Adrenal gland (tissue), 12 donors: ENCODE measurements around the gene CNOT11. TPM values are rescaled to one million over a fixed set of nuclear protein-coding genes. Genes with fewer than 3 reads are reported as not detected.

Experiments
- DNase-seq, 7 donors: peaks; one replicate each; pipeline ENCODE4 v3.0.0-alpha.2; 2019 to 2020
- H3K27ac ChIP-seq, 5 donors: fragments of 200-600 bp; sonication (generic) in 4 of 5; 1 replicate in 3 of 5; 2 replicates in 2 of 5; pipeline versions ENCODE4 v1.5.1 to v1.8.0; 2016 to 2020; ENCODE audit warnings: mild to moderate bottlenecking in 1 of 5
- H3K27me3 ChIP-seq: fragments of 200-600 bp; 2 replicates; pipeline ENCODE4 v1.8.0; 2021
- H3K36me3 ChIP-seq, 2 donors: fragments of 200-600 bp; replicated peaks in 1 of 2; 1 replicate in 1 of 2; 2 replicates in 1 of 2; pipeline versions ENCODE4 v1.5.1 to v1.8.0; 2018 to 2022
- H3K4me1 ChIP-seq, 2 donors: fragments of 200-600 bp; replicated peaks in 1 of 2; 1 replicate in 1 of 2; 2 replicates in 1 of 2; pipeline versions ENCODE4 v1.5.1 to v1.8.0; 2018 to 2021
- H3K4me3 ChIP-seq, 4 donors: fragments of 200-600 bp; sonication (generic) in 3 of 4; one replicate each; pipeline ENCODE4 v1.5.1; 2016 to 2018
- H3K9me3 ChIP-seq, 3 donors: fragments of 200-600 bp; sonication (generic) in 1 of 3; replicated peaks in 1 of 3; 1 replicate in 2 of 3; 2 replicates in 1 of 3; pipeline versions ENCODE4 v1.5.1 to v1.8.0; 2016 to 2021
- POLR2A ChIP-seq, 2 donors: fragments of 450-650 bp; IDR thresholded peaks; one replicate each; pipeline ENCODE4 v1.6.1; 2017; ENCODE audit warnings: antibody characterized with exemption in 2 of 2, mild to moderate bottlenecking in 2 of 2, moderate library complexity in 1 of 2
- WGBS, 4 donors: extraction: QIAGEN DNeasy Blood & Tissue Kit in 2 of 4; methylation state at CpG; one replicate each; pipeline versions ENCODE4 v1.1.5 to v1.1.7; 2013 to 2017; 5-methylcytosine and 5-hydroxymethylcytosine counted together
- intact Hi-C, 2 donors: fragments of 100-400 bp; cut with DNase I; formaldehyde crosslinking; loops; one replicate each; pipeline versions ENCODE4 v1.14.1 to v1.15.0; 2022 to 2023
- polyA plus RNA-seq, 3 donors: library from polyadenylated mRNA; stranded (reverse); fragments of 200-250 nt in 2 of 3; fragments of 350-450 nt in 1 of 3; fragmentation: Illumina TruSeq in 1 of 3; extraction: RNeasy Lipid Tissue Mini Kit (QIAGEN cat#74804) in 1 of 3; gene quantifications; one replicate each; pipeline ENCODE4 v1.2.3, GENCODE V29; 2013 to 2014
- total RNA-seq, 9 donors: library from RNA; depleted of rRNA in 4 of 9; stranded (reverse); fragments of >200 nt in 4 of 9; fragments of 120-200 nt in 1 of 9; fragmentation: NEBNext Ultra II Directional in 1 of 9; extraction: Animal tissue kit (Norgen Biotek cat#: 25700) in 1 of 9; gene quantifications; one replicate each; pipeline versions ENCODE4 v1.1.0 to v1.2.4, GENCODE V29; 2013 to 2023
- TF ChIP-seq, protein P1 (sequence below), 6 experiments: fragments of 450-650 bp in 4 of 6; fragments of 200-600 bp in 2 of 6; sonication (generic) in 1 of 6; IDR thresholded peaks; 1 replicate in 5 of 6; 2 replicates in 1 of 6; pipeline versions ENCODE4 v1.5.1 to v1.8.0; 2016 to 2021; ENCODE audit warnings: antibody characterized with exemption in 6 of 6, mild to moderate bottlenecking in 2 of 6, moderate library complexity in 1 of 6
- donor health status: healthy with polysubstance abuse.
- donor health status: Bipolar disorder and iron deficiency.
- donor health status: DM: yes; HTN: yes; CAD: no.
- donor health status: DM: no; HTN: no; CAD: no.
- donor health status: DM: no; HTN: no; CAD: no.
- donor health status: DM: yes; HTN: yes; CAD: no.

The CNOT11 gene
- total and polyA plus RNA-seq, 12 donors: 9.5 to 67.3 (median 32.6) TPM

DNA sequence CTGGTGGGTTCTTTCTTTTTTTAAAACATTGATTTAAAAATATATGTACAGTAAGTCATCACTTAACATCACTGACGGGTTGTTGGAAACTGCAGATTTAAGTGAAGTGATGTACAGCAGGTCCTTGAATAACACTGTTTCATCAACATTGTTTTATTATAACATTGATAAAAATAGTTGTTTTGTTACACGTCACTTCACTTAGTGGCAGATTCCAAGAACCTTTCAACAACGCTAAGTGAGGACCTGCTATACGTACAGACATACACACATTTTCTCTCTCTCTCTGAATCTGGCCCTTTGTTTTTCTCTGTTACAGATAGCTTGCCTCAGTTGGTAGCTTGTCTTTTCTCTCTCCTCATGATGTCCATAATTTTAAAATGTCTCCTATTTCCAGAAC, 9.5 kb downstream of the CNOT11 start:
- WGBS, 4 donors: 77 to 95% (median 94%) methylated on average over 4 of the region's 4 CpGs
- H3K36me3 ChIP-seq: peaks cover 0 to 60% of the 10 kb centered on the region in 2 donors

DNA sequence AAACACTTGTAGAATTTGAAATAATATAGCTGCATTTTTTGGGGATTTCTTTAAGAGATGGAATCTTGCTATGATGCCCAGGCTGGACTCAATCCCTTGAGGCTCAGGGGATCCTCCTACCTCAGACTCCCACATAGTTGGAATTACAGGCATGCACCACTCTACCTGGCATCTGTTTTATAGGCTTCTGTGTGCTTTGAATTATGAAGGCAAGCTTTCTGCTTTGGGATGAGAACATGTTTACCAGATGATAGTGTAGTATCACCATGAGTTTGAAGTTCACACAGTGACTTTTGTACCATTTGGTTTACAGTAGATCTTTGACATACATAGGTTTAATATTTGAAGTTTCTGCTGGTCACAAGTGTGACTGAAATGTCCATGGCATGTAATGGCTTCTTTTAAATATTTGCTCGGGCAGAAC, 10.7 kb downstream of the CNOT11 start:
- Histone ChIP-seq H3K36me3 (peaks cover 0 to 68% of the 10 kb centered on the region in 2 donors), H3K27ac (no peak overlapping the region), H3K9me3 (no peaks in the 10 kb centered on the region), H3K27me3 (no peaks in the 10 kb centered on the region), H3K4me3 (no peak overlapping the region), H3K4me1 (peaks cover 0 to 16% of the 10 kb centered on the region in 2 donors)
- WGBS, 4 donors: 88 to 97% (median 88%) methylated on average over 1 of the region's 1 CpG
- no peak for DNase-seq
- intact Hi-C loops: no loop called here
- TF ChIP-seq, protein P1, sequence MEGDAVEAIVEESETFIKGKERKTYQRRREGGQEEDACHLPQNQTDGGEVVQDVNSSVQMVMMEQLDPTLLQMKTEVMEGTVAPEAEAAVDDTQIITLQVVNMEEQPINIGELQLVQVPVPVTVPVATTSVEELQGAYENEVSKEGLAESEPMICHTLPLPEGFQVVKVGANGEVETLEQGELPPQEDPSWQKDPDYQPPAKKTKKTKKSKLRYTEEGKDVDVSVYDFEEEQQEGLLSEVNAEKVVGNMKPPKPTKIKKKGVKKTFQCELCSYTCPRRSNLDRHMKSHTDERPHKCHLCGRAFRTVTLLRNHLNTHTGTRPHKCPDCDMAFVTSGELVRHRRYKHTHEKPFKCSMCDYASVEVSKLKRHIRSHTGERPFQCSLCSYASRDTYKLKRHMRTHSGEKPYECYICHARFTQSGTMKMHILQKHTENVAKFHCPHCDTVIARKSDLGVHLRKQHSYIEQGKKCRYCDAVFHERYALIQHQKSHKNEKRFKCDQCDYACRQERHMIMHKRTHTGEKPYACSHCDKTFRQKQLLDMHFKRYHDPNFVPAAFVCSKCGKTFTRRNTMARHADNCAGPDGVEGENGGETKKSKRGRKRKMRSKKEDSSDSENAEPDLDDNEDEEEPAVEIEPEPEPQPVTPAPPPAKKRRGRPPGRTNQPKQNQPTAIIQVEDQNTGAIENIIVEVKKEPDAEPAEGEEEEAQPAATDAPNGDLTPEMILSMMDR (IDR thresholded peaks at IDR 0.05): no peak
- TF ChIP-seq POLR2A (IDR thresholded peaks at IDR 0.05): no peak

More for the DNA sequence above, 9.5 kb downstream of the CNOT11 start:
- H3K4me3 ChIP-seq: no peak overlapping the region
- intact Hi-C loops: no loop called here
- no peaks in the 10 kb centered on the region for H3K9me3 ChIP-seq
- H3K27me3 ChIP-seq: no peaks in the 10 kb centered on the region
- peaks cover 0 to 16% of the 10 kb centered on the region in 2 donors for H3K4me1 ChIP-seq
- DNase-seq: no peak
- H3K27ac ChIP-seq: no peak overlapping the region
- TF ChIP-seq, protein P1 (IDR thresholded peaks at IDR 0.05): no peak
- no peak for TF ChIP-seq POLR2A (IDR thresholded peaks at IDR 0.05)

DNA sequence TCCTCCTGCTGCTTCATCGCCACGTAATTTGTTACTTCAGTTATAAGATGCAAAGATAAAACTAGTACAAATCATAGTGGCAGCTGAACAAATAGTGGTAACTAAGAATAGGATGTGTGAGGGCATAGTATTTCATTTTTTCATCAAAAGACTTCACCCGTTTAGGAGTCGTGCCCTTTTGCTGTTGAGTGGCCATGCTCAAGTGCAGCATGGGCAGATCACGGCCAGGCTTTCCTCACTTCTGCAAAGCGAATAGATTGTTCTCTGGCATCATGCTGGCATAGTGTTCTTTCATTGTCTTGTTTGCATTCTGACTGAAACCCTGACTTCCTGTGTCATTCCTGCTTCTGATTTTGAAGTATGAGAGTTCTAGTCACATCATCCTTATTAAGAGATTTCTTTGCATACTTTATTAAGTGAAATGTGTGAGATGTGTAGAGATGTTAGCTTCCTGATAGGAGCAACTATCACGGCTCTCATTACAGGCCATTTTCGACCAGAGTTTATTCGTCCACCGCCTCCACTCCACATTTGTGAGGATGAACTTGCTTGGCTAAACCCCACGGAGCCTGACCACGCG, 11.8 kb downstream of the CNOT11 start:
- Histone ChIP-seq H3K36me3 (peaks cover 0 to 66% of the 10 kb centered on the region in 2 donors), H3K4me1 (peaks cover 0 to 16% of the 10 kb centered on the region in 2 donors), H3K4me3 (no peak overlapping the region), H3K9me3 (no peaks in the 10 kb centered on the region), H3K27ac (no peak overlapping the region), H3K27me3 (no peaks in the 10 kb centered on the region)
- 86 to 92% (median 89%) methylated on average over 13 of the region's 13 CpGs for WGBS, 4 donors
- no peak for TF ChIP-seq POLR2A (IDR thresholded peaks at IDR 0.05)
- TF ChIP-seq, protein P1 (IDR thresholded peaks at IDR 0.05): no peak
- intact Hi-C loops: no loop called here
- no peak for DNase-seq

DNA sequence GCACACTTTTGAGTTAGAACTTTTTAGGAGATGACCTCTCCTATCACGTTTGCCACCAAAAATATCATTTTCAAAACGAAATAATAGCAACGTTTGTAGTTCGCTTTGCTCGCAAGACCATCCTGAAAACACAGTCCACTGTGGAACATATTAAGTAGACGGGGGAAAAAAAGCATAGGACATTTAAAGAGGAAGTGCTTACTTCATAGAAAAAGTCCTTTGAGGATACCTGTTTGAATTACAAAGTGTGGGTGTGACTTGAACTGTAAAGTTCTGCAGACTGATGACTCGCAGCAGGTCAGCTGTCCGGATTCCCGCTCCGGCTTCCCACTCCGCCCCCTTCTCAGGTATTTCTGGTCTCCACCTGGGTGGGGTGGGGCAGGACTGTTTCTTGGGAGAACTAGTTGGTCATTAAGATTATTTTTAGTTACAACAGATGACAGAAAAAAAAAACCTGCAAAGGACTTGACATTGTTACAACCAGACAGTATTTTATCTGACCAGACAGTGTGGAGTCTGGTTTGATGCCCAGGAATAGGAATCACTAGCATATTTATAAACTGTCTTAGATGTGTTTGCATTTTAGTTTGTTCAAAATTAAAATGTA, 13.3 kb downstream of the CNOT11 start:
- peaks cover 0 to 77% of the 10 kb centered on the region in 2 donors for H3K36me3 ChIP-seq
- H3K4me1 ChIP-seq: peaks cover 0 to 3% of the 10 kb centered on the region in 2 donors
- H3K27me3 ChIP-seq: no peaks in the 10 kb centered on the region
- no peaks in the 10 kb centered on the region for H3K9me3 ChIP-seq
- intact Hi-C loops: no loop called here
- TF ChIP-seq POLR2A (IDR thresholded peaks at IDR 0.05): no peak
- TF ChIP-seq, protein P1 (IDR thresholded peaks at IDR 0.05): no peak
- H3K4me3 ChIP-seq: no peak overlapping the region
- WGBS, 4 donors: 81 to 84% (median 83%) methylated on average over 11 of the region's 11 CpGs
- H3K27ac ChIP-seq: no peak overlapping the region
- DNase-seq: no peak
